Body of pancreas (tissue), 4 donors: ENCODE measurements around the gene BACH2.

Experiments used
- CTCF ChIP-seq, 7 experiments: fragments of 450-650 bp in 4 of 7; fragments of 200-600 bp in 3 of 7; sonication (generic) in 3 of 7; IDR thresholded peaks; one replicate each; pipeline ENCODE4 v1.5.1; 2016 to 2019; ENCODE audit warnings: antibody characterized with exemption in 7 of 7
- POLR2A ChIP-seq, 3 donors: fragments of 450-650 bp; IDR thresholded peaks; one replicate each; pipeline ENCODE4 v1.6.1; 2016; ENCODE audit warnings: antibody characterized with exemption in 3 of 3, mild to moderate bottlenecking in 2 of 3

GRCh38 chr6:89887452-89888137 is 409.0 kb downstream of the BACH2 start:
- TF ChIP-seq POLR2A (IDR thresholded peaks at IDR 0.05) (no peak), CTCF (IDR thresholded peaks at IDR 0.05) (no peak)
